ENCODE data around the gene CLEC16A.

The CLEC16A gene

GRCh38 chr16:11016524-11016988 is 72.2 kb downstream of the CLEC16A start:
- no peak for DNase-seq (ENCODE audit: low spot score)

- peak; percentile 50 for DNase-seq (ENCODE audit: low spot score)
These were observed 72.6 kb downstream of the CLEC16A start for GRCh38 chr16:11016993-11017392.

GRCh38 chr16:11017499-11017898 is 73.1 kb downstream of the CLEC16A start:
- no peak for DNase-seq (ENCODE audit: low spot score)

GRCh38 chr16:11020388-11020787 is 76.0 kb downstream of the CLEC16A start:
- no peak for DNase-seq (ENCODE audit: low spot score)

GRCh38 chr16:11020792-11021551 is 76.6 kb downstream of the CLEC16A start:
- no peak for DNase-seq (ENCODE audit: low spot score)

- no peak for DNase-seq (ENCODE audit: low spot score)
These were observed 77.6 kb downstream of the CLEC16A start for GRCh38 chr16:11022002-11022401.

- no peak for DNase-seq (ENCODE audit: low spot score)
These were observed 79.1 kb downstream of the CLEC16A start for GRCh38 chr16:11023262-11024039.

GRCh38 chr16:11024333-11025053 is 80.1 kb downstream of the CLEC16A start:
- DNase-seq (ENCODE audit: low spot score): peak; percentile 93

GRCh38 chr16:11025120-11025531 is 80.8 kb downstream of the CLEC16A start:
- DNase-seq (ENCODE audit: low spot score): peak; percentile 73

- DNase-seq (ENCODE audit: low spot score): no peak
These were observed 85.6 kb downstream of the CLEC16A start for GRCh38 chr16:11029948-11030347.

- no peak for DNase-seq (ENCODE audit: low spot score)
These were observed 86.7 kb downstream of the CLEC16A start for GRCh38 chr16:11030990-11031510.

GRCh38 chr16:11032000-11032921 is 87.9 kb downstream of the CLEC16A start:
- no peak for DNase-seq (ENCODE audit: low spot score)

GRCh38 chr16:11032922-11033291 is 88.5 kb downstream of the CLEC16A start:
- DNase-seq (ENCODE audit: low spot score): no peak

- no peak for DNase-seq (ENCODE audit: low spot score)
These were observed 89.5 kb downstream of the CLEC16A start for GRCh38 chr16:11033629-11034420.

- no peak for DNase-seq (ENCODE audit: low spot score)
These were observed 90.1 kb downstream of the CLEC16A start for GRCh38 chr16:11034481-11034931.

- DNase-seq (ENCODE audit: low spot score): no peak
These were observed 90.7 kb downstream of the CLEC16A start for GRCh38 chr16:11035096-11035495.

GRCh38 chr16:11036040-11036439 is 91.7 kb downstream of the CLEC16A start:
- no peak for DNase-seq (ENCODE audit: low spot score)

GRCh38 chr16:11036868-11037410 is 92.6 kb downstream of the CLEC16A start:
- no peak for DNase-seq (ENCODE audit: low spot score)

- DNase-seq (ENCODE audit: low spot score): no peak
These were observed 93.9 kb downstream of the CLEC16A start for GRCh38 chr16:11038305-11038704.

GRCh38 chr16:11038777-11039176 is 94.4 kb downstream of the CLEC16A start:
- DNase-seq (ENCODE audit: low spot score): peak; percentile 77
